Forelimb muscle (tissue), 1 donor: ENCODE measurements around the gene MREG. TPM values are rescaled to one million over a fixed set of nuclear protein-coding genes. Genes with fewer than 3 reads are reported as not detected.
"Not testable (repeated sequence)": the region's sequence is repeated elsewhere in the genome, so short reads cannot be mapped to it uniquely, and the experiment has no call there.

Source experiments
- DNase-seq: peaks from one replicate; pipeline ENCODE4 v3.0.0-alpha.2; 2013; ENCODE audit warnings: low read depth
- polyA plus RNA-seq: library from polyadenylated mRNA; unstranded; fragments of 120-200 nt; gene quantifications from one replicate; pipeline ENCODE4 v1.2.1, GENCODE V29; 2013; ENCODE audit not compliant: insufficient read length

The MREG gene
- polyA plus RNA-seq, 1 donor: 2.5 TPM

GRCh38 chr2:216021768-216022565 lies 8.6 kb upstream of the MREG start:
- no peak for DNase-seq

- DNase-seq: no peak
Observed at GRCh38 chr2:216018709-216019108, 5.4 kb upstream of the MREG start.

- no peak for DNase-seq
Observed at GRCh38 chr2:216017365-216017764, 4.0 kb upstream of the MREG start.

- DNase-seq: no peak
Observed at GRCh38 chr2:216016581-216016980, 3.2 kb upstream of the MREG start.

GRCh38 chr2:216015722-216016464 lies 2.5 kb upstream of the MREG start:
- no peak for DNase-seq

- DNase-seq: no peak
Observed at GRCh38 chr2:216014986-216015385, 1.6 kb upstream of the MREG start.

GRCh38 chr2:216014006-216014405 lies 655 bp upstream of the MREG start:
- no peak for DNase-seq

GRCh38 chr2:216012830-216013079 lies 596 bp downstream of the MREG start:
- DNase-seq: no peak

GRCh38 chr2:216012133-216012829 lies 1.1 kb downstream of the MREG start:
- DNase-seq: no peak

- DNase-seq: not testable (repeated sequence)
Observed at GRCh38 chr2:216009215-216009614, 4.1 kb downstream of the MREG start.

GRCh38 chr2:216008387-216008786 lies 5.0 kb downstream of the MREG start:
- no peak for DNase-seq

- DNase-seq: no peak
Observed at GRCh38 chr2:216006164-216006663, 7.1 kb downstream of the MREG start.

GRCh38 chr2:216004697-216005283 lies 8.6 kb downstream of the MREG start:
- no peak for DNase-seq

- no peak for DNase-seq
Observed at GRCh38 chr2:216003876-216004696, 9.3 kb downstream of the MREG start.

GRCh38 chr2:216002693-216003092 lies 10.7 kb downstream of the MREG start:
- DNase-seq: no peak

GRCh38 chr2:216002101-216002678 lies 11.2 kb downstream of the MREG start:
- no peak for DNase-seq

- no peak for DNase-seq
Observed at GRCh38 chr2:216001216-216002100, 11.9 kb downstream of the MREG start.

- no peak for DNase-seq
Observed at GRCh38 chr2:215998636-215999035, 14.7 kb downstream of the MREG start.

- DNase-seq: no peak
Observed at GRCh38 chr2:215997219-215997618, 16.1 kb downstream of the MREG start.

GRCh38 chr2:215994911-215995310 lies 18.4 kb downstream of the MREG start:
- DNase-seq: no peak
